ENCODE measurements around the gene PPFIA1.
"Not testable (repeated sequence)": the region's sequence is repeated elsewhere in the genome, so short reads cannot be mapped to it uniquely, and the experiment has no call there.

Gene PPFIA1

GRCh38 chr11:70250876-70251658 is 19.4 kb upstream of the PPFIA1 start:
- in situ Hi-C loops (cut with HindIII; ENCODE audit: low sequenced_read_pairs): no loop called here

GRCh38 chr11:70251659-70252321 is 18.7 kb upstream of the PPFIA1 start:
- in situ Hi-C loops (cut with HindIII; ENCODE audit: low sequenced_read_pairs): no loop called here

- in situ Hi-C loops (cut with HindIII; ENCODE audit: low sequenced_read_pairs): no loop called here
These were observed 17.6 kb upstream of the PPFIA1 start for GRCh38 chr11:70252844-70253243.

GRCh38 chr11:70255477-70256116 is 14.9 kb upstream of the PPFIA1 start:
- in situ Hi-C loops (cut with HindIII; ENCODE audit: low sequenced_read_pairs): no loop called here

GRCh38 chr11:70259077-70259476 is 11.4 kb upstream of the PPFIA1 start:
- in situ Hi-C loops (cut with HindIII; ENCODE audit: low sequenced_read_pairs): not testable (repeated sequence)

- in situ Hi-C loops (cut with HindIII; ENCODE audit: low sequenced_read_pairs): no loop called here
These were observed 7.5 kb upstream of the PPFIA1 start for GRCh38 chr11:70262951-70263350.

- in situ Hi-C loops (cut with HindIII; ENCODE audit: low sequenced_read_pairs): no loop called here
These were observed 7.1 kb upstream of the PPFIA1 start for GRCh38 chr11:70263363-70263762.

- in situ Hi-C loops (cut with HindIII; ENCODE audit: low sequenced_read_pairs): no loop called here
These were observed 5.1 kb upstream of the PPFIA1 start for GRCh38 chr11:70265341-70265740.

GRCh38 chr11:70267405-70267950 is 3.0 kb upstream of the PPFIA1 start:
- in situ Hi-C loops (cut with HindIII; ENCODE audit: low sequenced_read_pairs): no loop called here

GRCh38 chr11:70268526-70268925 is 2.0 kb upstream of the PPFIA1 start:
- in situ Hi-C loops (cut with HindIII; ENCODE audit: low sequenced_read_pairs): no loop called here

- in situ Hi-C loops (cut with HindIII; ENCODE audit: low sequenced_read_pairs): no loop called here
These were observed 573 bp downstream of the PPFIA1 start for GRCh38 chr11:70270877-70271648.

GRCh38 chr11:70271649-70271953 is 1.1 kb downstream of the PPFIA1 start:
- in situ Hi-C loops (cut with HindIII; ENCODE audit: low sequenced_read_pairs): no loop called here

- in situ Hi-C loops (cut with HindIII; ENCODE audit: low sequenced_read_pairs): no loop called here
These were observed 1.5 kb downstream of the PPFIA1 start for GRCh38 chr11:70272009-70272408.

GRCh38 chr11:70278994-70279393 is 8.5 kb downstream of the PPFIA1 start:
- in situ Hi-C loops (cut with HindIII; ENCODE audit: low sequenced_read_pairs): no loop called here

- in situ Hi-C loops (cut with HindIII; ENCODE audit: low sequenced_read_pairs): loop anchor here (5.0 kb wide), 1 partner anchor 51 kb away; no protein-coding TSS in a partner anchor
These were observed 10.7 kb downstream of the PPFIA1 start for GRCh38 chr11:70281156-70281609.

GRCh38 chr11:70282012-70282411 is 11.5 kb downstream of the PPFIA1 start:
- in situ Hi-C loops (cut with HindIII; ENCODE audit: low sequenced_read_pairs): loop anchor here (5.0 kb wide), 1 partner anchor 50 kb away; no protein-coding TSS in a partner anchor

- in situ Hi-C loops (cut with HindIII; ENCODE audit: low sequenced_read_pairs): no loop called here
These were observed 18.2 kb downstream of the PPFIA1 start for GRCh38 chr11:70288721-70289120.

- in situ Hi-C loops (cut with HindIII; ENCODE audit: low sequenced_read_pairs): no loop called here
These were observed 19.1 kb downstream of the PPFIA1 start for GRCh38 chr11:70289582-70289981.

GRCh38 chr11:70290361-70291065 is 20.0 kb downstream of the PPFIA1 start:
- in situ Hi-C loops (cut with HindIII; ENCODE audit: low sequenced_read_pairs): no loop called here

- in situ Hi-C loops (cut with HindIII; ENCODE audit: low sequenced_read_pairs): no loop called here
These were observed 21.7 kb downstream of the PPFIA1 start for GRCh38 chr11:70292166-70292565.
